SU-DHL-6 (cell line): ENCODE data around the gene TEKTIP1.

Experiments
- H2AFZ ChIP-seq: fragments of 200-600 bp; sonication (generic); 2 replicates; pipeline ENCODE4 v1.6.1; 2014; ENCODE audit warnings: low read depth, mild to moderate bottlenecking, moderate library complexity, mixed read lengths, antibody characterized with exemption, low read length; ENCODE audit not compliant: severe bottlenecking
- H3F3A ChIP-seq: fragments of 200-600 bp; shearing (Covaris generic); 2 replicates; pipeline ENCODE4 v1.6.0; 2016; ENCODE audit warnings: antibody characterized with exemption, mild to moderate bottlenecking; ENCODE audit not compliant: insufficient read depth
- H3K27ac ChIP-seq: fragments of 200-600 bp; sonication (generic); 2 replicates; pipeline ENCODE4 v1.5.1; 2016; ENCODE audit warnings: low read depth, mild to moderate bottlenecking, low read length, moderate library complexity, mixed read lengths
- H3K27me3 ChIP-seq: fragments of 200-600 bp; sonication (generic), shearing (Covaris generic); 2 replicates; pipeline ENCODE4 v1.6.0; 2014; ENCODE audit warnings: mild to moderate bottlenecking, low read length
- H3K36me3 ChIP-seq: fragments of 200-600 bp; sonication (generic); 2 replicates; pipeline ENCODE4 v1.6.1; 2014; ENCODE audit warnings: mild to moderate bottlenecking, low read length, mixed read lengths
- H3K4me2 ChIP-seq: fragments of 300-600, 200-600 bp; shearing (Covaris generic), sonication (generic); 2 replicates; pipeline ENCODE4 v1.6.0; 2014; ENCODE audit warnings: low read length, low read depth, mild to moderate bottlenecking; ENCODE audit not compliant: poor library complexity, severe bottlenecking
- H3K4me3 ChIP-seq: fragments of 200-600 bp; sonication (generic); 2 replicates; pipeline ENCODE4 v1.5.1; 2014; ENCODE audit warnings: antibody characterized with exemption, low read length, mild to moderate bottlenecking, mixed read lengths; ENCODE audit not compliant: insufficient read depth, poor library complexity, severe bottlenecking
- H3K79me2 ChIP-seq: fragments of 200-600 bp; sonication (generic); 2 replicates; pipeline ENCODE4 v1.6.1; 2014; ENCODE audit warnings: mild to moderate bottlenecking, low read length, moderate library complexity; ENCODE audit not compliant: insufficient read depth
- H3K9ac ChIP-seq: fragments of 200-600 bp; sonication (generic); 2 replicates; pipeline ENCODE4 v1.7.0; 2014; ENCODE audit warnings: mild to moderate bottlenecking, low read length
- H3K9me2 ChIP-seq: fragments of 200-600 bp; sonication (generic); replicated peaks from 2 replicates; pipeline ENCODE4 v1.6.1; 2014; ENCODE audit warnings: low read length; ENCODE audit not compliant: insufficient read depth
- H3K9me3 ChIP-seq: fragments of 200-600 bp; sonication (generic); 2 replicates; pipeline ENCODE4 v1.6.1; 2014; ENCODE audit warnings: low read length, mixed read lengths; ENCODE audit not compliant: insufficient read depth
- H4K20me1 ChIP-seq: fragments of 200-600 bp; sonication (generic); 2 replicates; pipeline ENCODE4 v1.6.1; 2014; ENCODE audit warnings: low read depth, mild to moderate bottlenecking, antibody characterized with exemption, low read length, moderate library complexity, mixed read lengths
- CTCF ChIP-seq: fragments of 200-600 bp; sonication (generic); IDR thresholded peaks from one replicate; pipeline ENCODE4 v1.5.1; 2017; ENCODE audit warnings: antibody characterized with exemption, mild to moderate bottlenecking, low read length, moderate library complexity; ENCODE audit not compliant: insufficient read depth, poor library complexity, severe bottlenecking
- EZH2phosphoT487 ChIP-seq: fragments of 200-600 bp; sonication (generic), shearing (Covaris generic); conservative IDR thresholded peaks from 2 replicates; pipeline ENCODE4 v1.6.1; 2018; ENCODE audit warnings: mild to moderate bottlenecking, antibody characterized with exemption, low read length, moderate library complexity, mixed read lengths

The TEKTIP1 gene

GRCh38 chr19:3589439-3589838 lies 50.5 kb downstream of the TEKTIP1 start:
- Histone ChIP-seq H4K20me1 (no peaks in the 10 kb centered on the region), H3K4me2 (no peak overlapping the region), H3K9ac (no peak overlapping the region), H3F3A (0 out of 2 replicates have a peak, but pooled peaks cover 3% of the 10 kb centered on the region), H3K36me3 (no peaks in the 10 kb centered on the region), H3K27me3 (no peaks in the 10 kb centered on the region), H2AFZ (no peak overlapping the region), H3K9me2 (no peaks in the 10 kb centered on the region), H3K79me2 (no peaks in the 10 kb centered on the region), H3K9me3 (peaks cover 10% of the 10 kb centered on the region; the same call in 1 of the 2 replicates), H3K27ac (no peak overlapping the region), H3K4me3 (no peak overlapping the region)
- TF ChIP-seq CTCF (no peak), EZH2phosphoT487 (no peak)

- H3K4me3 ChIP-seq = no peak overlapping the region
- H3K9me3 ChIP-seq = peaks cover 10% of the 10 kb centered on the region; the same call in 1 of the 2 replicates
- no peaks in the 10 kb centered on the region for H3K36me3 ChIP-seq
- no peak for TF ChIP-seq CTCF
- TF ChIP-seq EZH2phosphoT487 = no peak
- no peak overlapping the region for H3K9ac ChIP-seq
- no peaks in the 10 kb centered on the region for H3K9me2 ChIP-seq
- H3K79me2 ChIP-seq = no peaks in the 10 kb centered on the region
- H2AFZ ChIP-seq = no peak overlapping the region
- no peaks in the 10 kb centered on the region for H3K27me3 ChIP-seq
- H4K20me1 ChIP-seq = no peaks in the 10 kb centered on the region
- no peak overlapping the region for H3K4me2 ChIP-seq
- no peak overlapping the region for H3K27ac ChIP-seq
- 0 out of 2 replicates have a peak, but pooled peaks cover 3% of the 10 kb centered on the region for H3F3A ChIP-seq
These were observed 51.0 kb downstream of the TEKTIP1 start for GRCh38 chr19:3589949-3590348.

- no peaks in the 10 kb centered on the region for H3K79me2 ChIP-seq
- H3K27ac ChIP-seq = no peak overlapping the region
- no peak overlapping the region for H3K4me3 ChIP-seq
These were observed 52.2 kb downstream of the TEKTIP1 start for GRCh38 chr19:3590991-3591659.

More at GRCh38 chr19:3590991-3591659, 52.2 kb downstream of the TEKTIP1 start:
- H3K36me3 ChIP-seq = no peaks in the 10 kb centered on the region
- H3F3A ChIP-seq = 0 out of 2 replicates have a peak, but pooled peaks cover 3% of the 10 kb centered on the region
- H3K4me2 ChIP-seq = no peak overlapping the region
- H3K9ac ChIP-seq = no peak overlapping the region
- TF ChIP-seq CTCF (no peak), EZH2phosphoT487 (no peak)
- H4K20me1 ChIP-seq = no peaks in the 10 kb centered on the region
- H3K27me3 ChIP-seq = no peaks in the 10 kb centered on the region
- no peaks in the 10 kb centered on the region for H3K9me2 ChIP-seq
- H3K9me3 ChIP-seq = peaks cover 10% of the 10 kb centered on the region; the same call in 1 of the 2 replicates
- H2AFZ ChIP-seq = no peak overlapping the region
